ENCODE data around the gene SP2.

DNA sequence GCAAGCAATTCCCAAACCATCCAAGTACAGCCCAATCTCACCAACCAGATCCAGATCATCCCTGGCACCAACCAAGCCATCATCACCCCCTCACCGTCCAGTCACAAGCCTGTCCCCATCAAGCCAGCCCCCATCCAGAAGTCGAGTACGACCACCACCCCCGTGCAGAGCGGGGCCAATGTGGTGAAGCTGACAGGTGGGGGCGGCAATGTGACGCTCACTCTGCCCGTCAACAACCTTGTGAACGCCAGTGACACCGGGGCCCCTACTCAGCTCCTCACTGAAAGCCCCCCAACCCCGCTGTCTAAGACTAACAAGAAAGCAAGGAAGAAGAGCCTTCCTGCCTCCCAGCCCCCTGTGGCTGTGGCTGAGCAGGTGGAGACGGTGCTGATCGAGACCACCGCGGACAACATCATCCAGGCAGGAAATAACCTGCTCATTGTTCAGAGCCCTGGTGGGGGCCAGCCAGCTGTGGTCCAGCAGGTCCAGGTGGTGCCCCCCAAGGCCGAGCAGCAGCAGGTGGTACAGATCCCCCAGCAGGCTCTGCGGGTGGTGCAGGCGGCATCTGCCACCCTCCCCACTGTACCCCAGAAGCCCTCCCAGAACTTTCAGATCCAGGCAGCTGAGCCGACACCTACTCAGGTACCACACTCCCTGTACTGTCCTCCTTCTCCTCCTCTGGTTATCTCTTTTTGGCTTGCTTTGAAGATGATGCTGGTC lies 20.6 kb downstream of the SP2 start:
- TF ChIP-seq EZH2 (IDR thresholded peaks at IDR 0.05; ENCODE audit: insufficient read depth, low read length): no peak
- TF ChIP-seq, protein P1, sequence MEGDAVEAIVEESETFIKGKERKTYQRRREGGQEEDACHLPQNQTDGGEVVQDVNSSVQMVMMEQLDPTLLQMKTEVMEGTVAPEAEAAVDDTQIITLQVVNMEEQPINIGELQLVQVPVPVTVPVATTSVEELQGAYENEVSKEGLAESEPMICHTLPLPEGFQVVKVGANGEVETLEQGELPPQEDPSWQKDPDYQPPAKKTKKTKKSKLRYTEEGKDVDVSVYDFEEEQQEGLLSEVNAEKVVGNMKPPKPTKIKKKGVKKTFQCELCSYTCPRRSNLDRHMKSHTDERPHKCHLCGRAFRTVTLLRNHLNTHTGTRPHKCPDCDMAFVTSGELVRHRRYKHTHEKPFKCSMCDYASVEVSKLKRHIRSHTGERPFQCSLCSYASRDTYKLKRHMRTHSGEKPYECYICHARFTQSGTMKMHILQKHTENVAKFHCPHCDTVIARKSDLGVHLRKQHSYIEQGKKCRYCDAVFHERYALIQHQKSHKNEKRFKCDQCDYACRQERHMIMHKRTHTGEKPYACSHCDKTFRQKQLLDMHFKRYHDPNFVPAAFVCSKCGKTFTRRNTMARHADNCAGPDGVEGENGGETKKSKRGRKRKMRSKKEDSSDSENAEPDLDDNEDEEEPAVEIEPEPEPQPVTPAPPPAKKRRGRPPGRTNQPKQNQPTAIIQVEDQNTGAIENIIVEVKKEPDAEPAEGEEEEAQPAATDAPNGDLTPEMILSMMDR (IDR thresholded peaks at IDR 0.05; ENCODE audit: insufficient read depth, low read depth, low read length): no peak
